ENCODE results near the gene KCNN2. TPM values are rescaled to one million over a fixed set of nuclear protein-coding genes. Genes with fewer than 3 reads are reported as not detected.

Gene KCNN2
- total and polyA plus RNA-seq, 2 donors (not counting 3 experiments of a cell fraction or from before 2014, with no cell fraction given), result 0.32 to 1.9 TPM

DNA sequence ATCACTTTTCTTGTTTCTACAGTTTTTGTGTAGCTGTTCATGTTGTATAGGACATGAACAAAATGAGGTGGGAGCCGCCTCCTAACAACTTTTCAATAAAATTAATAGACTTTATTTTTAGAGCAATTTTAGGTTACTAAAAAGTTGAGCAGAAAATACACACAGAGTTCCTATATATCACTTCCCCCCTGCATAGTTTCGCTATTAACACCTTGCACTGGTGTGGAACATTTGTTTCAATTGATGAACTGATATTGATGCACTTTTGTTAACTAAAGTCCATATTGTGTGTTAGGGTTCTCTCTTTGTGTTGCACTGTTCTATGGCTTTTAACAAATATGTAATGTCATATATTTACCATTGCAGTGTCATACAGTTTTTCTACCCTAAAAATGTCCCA lies 47.8 kb upstream of the KCNN2 start:
- Histone ChIP-seq H3K36me3 (ENCODE audit: control insufficient read depth in 2 of 2, extremely low read depth in 1 of 2, insufficient read depth in 2 of 2, low read length in 2 of 2) (no peaks in the 10 kb centered on the region), H3K27ac (ENCODE audit: insufficient read depth, low read depth, low read length) (no peak overlapping the region), H3K4me3 (replicated peaks in 1 of 3; ENCODE audit: insufficient read depth in 1 of 3, low read depth in 1 of 3, low read length in 3 of 3) (no peak overlapping the region), H3K4me2 (ENCODE audit: insufficient read depth, low read length) (no peak overlapping the region), H3K79me2 (ENCODE audit: control insufficient read depth, insufficient read depth, low read length) (no peaks in the 10 kb centered on the region), H2AFZ (ENCODE audit: low read depth, low read length) (no peak overlapping the region), H3K4me1 (ENCODE audit: control insufficient read depth, extremely low read depth, insufficient read depth, low read length) (peaks cover 6% of the 10 kb centered on the region), H4K20me1 (replicated peaks; ENCODE audit: control insufficient read depth, extremely low read depth, insufficient read depth, low read length) (no peaks in the 10 kb centered on the region), H3K9me1 (replicated peaks; ENCODE audit: control insufficient read depth, extremely low read depth, insufficient read depth, low read length) (no peaks in the 10 kb centered on the region), H3K27me3 (ENCODE audit: control insufficient read depth in 2 of 2, insufficient read depth in 2 of 2, low read length in 2 of 2) (no peaks in the 10 kb centered on the region), H3K9ac (replicated peaks; ENCODE audit: extremely low read depth, insufficient read depth, low read length) (no peak overlapping the region), H3K9me3 (replicated peaks; ENCODE audit: control insufficient read depth, insufficient read depth, low read length) (no peaks in the 10 kb centered on the region)
- dilution Hi-C loops (cut with MboI; ENCODE audit: extremely low pct_ligation_motif_present, low sequenced_read_pairs), result no loop called here
- ChIA-PET CTCF (interaction anchor here (1.3 kb wide), 1 partner anchor 11 kb away, joined by 3 read pairs; no protein-coding TSS in a partner anchor), POLR2A (no interaction called here)
- DNase-seq (ENCODE audit: low read depth, low spot score) (no peak), FAIRE-seq (no peak)
- TF ChIP-seq POLR2AphosphoS5 (IDR thresholded peaks at IDR 0.05; ENCODE audit: insufficient read depth, low read depth, low read length), result no peak
- TF ChIP-seq GATA2 (IDR thresholded peaks at IDR 0.05; ENCODE audit: insufficient read depth, insufficient read length, low read depth, low read length), result no peak
- TF ChIP-seq, protein P1, sequence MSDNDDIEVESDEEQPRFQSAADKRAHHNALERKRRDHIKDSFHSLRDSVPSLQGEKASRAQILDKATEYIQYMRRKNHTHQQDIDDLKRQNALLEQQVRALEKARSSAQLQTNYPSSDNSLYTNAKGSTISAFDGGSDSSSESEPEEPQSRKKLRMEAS (IDR thresholded peaks at IDR 0.05; ENCODE audit: insufficient read depth, insufficient read length), result no peak
- TF ChIP-seq POLR2A (IDR thresholded peaks at IDR 0.05; ENCODE audit: low read depth, low read length), result no peak
- TF ChIP-seq, protein P2, sequence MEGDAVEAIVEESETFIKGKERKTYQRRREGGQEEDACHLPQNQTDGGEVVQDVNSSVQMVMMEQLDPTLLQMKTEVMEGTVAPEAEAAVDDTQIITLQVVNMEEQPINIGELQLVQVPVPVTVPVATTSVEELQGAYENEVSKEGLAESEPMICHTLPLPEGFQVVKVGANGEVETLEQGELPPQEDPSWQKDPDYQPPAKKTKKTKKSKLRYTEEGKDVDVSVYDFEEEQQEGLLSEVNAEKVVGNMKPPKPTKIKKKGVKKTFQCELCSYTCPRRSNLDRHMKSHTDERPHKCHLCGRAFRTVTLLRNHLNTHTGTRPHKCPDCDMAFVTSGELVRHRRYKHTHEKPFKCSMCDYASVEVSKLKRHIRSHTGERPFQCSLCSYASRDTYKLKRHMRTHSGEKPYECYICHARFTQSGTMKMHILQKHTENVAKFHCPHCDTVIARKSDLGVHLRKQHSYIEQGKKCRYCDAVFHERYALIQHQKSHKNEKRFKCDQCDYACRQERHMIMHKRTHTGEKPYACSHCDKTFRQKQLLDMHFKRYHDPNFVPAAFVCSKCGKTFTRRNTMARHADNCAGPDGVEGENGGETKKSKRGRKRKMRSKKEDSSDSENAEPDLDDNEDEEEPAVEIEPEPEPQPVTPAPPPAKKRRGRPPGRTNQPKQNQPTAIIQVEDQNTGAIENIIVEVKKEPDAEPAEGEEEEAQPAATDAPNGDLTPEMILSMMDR (IDR thresholded peaks at IDR 0.05; ENCODE audit: extremely low read depth in 1 of 2, insufficient read depth in 1 of 2, low read depth in 1 of 2, low read length in 2 of 2), result no peak
- no peak for TF ChIP-seq JUN (IDR thresholded peaks at IDR 0.05; ENCODE audit: borderline replicate concordance, insufficient read depth, insufficient read length, low read depth)
- TF ChIP-seq MYC (IDR thresholded peaks at IDR 0.05; ENCODE audit: low read depth, low read length), result no peak
- no peak for TF ChIP-seq EZH2 (IDR thresholded peaks at IDR 0.05; ENCODE audit: borderline replicate concordance, low read depth, low read length, severe bottlenecking)
- no peak for TF ChIP-seq FOS (IDR thresholded peaks at IDR 0.05; ENCODE audit: borderline replicate concordance, insufficient read depth, low read length)
- intact Hi-C loops (cut with micrococcal nuclease), result no loop called here
- no TSS peak for BruUV-seq (replicated peaks)

Data from endothelial cell of umbilical vein (primary cell).